ENCODE measurements around the gene SLC30A3.

GRCh38 chr2:27307287-27307544 lies 44.4 kb upstream of the SLC30A3 start:
- TF ChIP-seq CTCF (IDR thresholded peaks at IDR 0.05; ENCODE audit: low read depth, low read length, poor library complexity, severe bottlenecking) = no peak
- no peak for TF ChIP-seq EZH2phosphoT487 (IDR thresholded peaks at IDR 0.05; ENCODE audit: borderline replicate concordance, low read length)

Data from DOHH2 (cell line).